HG03378 (cell line): ENCODE data around the gene FOSL1.

Experiments used
- ATAC-seq: cut with Tn5 transposase; IDR thresholded peaks from one replicate; pipeline ENCODE4 v1.9.1; 2021; ENCODE audit warnings: mild to moderate bottlenecking, moderate library complexity; ENCODE audit not compliant: unreplicated experiment

FOSL1 gene

DNA sequence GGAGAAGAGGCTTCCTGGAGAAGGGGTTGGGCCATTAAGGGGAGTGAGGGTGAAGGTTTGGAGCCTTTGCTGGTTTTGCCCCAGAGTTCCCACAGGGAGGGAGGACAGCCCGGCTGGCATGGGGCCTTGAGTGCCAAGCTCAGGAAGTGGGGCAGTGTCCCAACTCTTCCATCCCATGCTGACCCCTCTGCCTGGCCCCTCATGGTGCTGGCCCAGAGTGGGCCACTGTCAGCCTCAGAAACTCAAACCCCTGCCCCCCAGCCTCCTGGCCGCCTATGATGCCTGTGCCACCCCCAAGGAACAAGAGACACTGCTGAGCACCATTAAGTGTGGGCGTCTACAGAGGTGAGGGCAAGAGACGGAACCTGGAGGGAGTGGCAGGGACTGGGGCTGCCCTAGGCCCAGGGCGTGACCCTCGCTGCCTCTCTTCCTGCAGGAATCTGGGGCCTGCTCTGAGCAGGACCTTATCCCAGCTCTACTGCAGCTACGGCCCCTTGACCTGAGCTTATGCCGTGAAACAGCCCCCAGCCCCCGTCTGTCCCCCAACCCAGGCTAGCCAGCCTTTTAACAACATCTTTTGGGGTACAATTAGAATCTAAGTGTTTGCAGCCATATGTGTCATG is 34.5 kb downstream of the FOSL1 start:
- ATAC-seq, result no peak

DNA sequence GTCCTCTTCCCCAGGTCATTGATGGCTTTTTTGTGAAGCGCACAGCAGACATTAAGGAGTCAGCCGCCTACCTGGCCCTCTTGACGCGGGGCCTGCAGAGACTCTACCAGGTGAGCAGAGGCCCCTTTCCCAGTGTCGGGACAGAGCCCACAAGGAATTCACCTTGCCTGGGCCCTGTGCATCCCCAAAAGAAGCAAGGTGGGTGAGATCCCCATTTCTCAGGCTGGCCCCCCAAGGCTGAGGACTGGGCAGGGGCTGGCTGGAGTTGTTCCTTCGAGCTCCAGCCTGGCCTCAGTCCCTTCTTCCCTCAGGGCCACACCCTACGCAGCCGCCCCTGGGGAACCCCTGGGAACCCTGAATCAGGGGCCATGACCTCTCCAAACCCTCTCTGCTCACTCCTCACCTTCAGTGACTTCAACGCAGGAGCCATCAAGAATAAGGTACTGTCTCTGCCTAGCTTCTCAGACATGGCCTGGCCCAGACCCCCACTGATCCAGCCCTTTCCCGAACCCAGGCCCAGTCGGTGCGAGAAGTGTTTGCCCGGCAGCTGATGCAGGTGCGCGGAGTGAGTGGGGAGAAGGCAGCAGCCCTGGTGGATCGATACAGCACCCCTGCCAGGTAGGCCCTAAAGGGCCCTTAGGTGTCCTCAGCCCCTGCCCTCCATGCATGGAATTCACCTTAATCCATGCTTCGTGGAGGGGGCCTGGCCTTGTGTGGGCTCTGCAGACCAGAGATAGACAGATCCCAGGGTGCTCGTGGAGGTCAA is 35.3 kb downstream of the FOSL1 start:
- no peak for ATAC-seq

DNA sequence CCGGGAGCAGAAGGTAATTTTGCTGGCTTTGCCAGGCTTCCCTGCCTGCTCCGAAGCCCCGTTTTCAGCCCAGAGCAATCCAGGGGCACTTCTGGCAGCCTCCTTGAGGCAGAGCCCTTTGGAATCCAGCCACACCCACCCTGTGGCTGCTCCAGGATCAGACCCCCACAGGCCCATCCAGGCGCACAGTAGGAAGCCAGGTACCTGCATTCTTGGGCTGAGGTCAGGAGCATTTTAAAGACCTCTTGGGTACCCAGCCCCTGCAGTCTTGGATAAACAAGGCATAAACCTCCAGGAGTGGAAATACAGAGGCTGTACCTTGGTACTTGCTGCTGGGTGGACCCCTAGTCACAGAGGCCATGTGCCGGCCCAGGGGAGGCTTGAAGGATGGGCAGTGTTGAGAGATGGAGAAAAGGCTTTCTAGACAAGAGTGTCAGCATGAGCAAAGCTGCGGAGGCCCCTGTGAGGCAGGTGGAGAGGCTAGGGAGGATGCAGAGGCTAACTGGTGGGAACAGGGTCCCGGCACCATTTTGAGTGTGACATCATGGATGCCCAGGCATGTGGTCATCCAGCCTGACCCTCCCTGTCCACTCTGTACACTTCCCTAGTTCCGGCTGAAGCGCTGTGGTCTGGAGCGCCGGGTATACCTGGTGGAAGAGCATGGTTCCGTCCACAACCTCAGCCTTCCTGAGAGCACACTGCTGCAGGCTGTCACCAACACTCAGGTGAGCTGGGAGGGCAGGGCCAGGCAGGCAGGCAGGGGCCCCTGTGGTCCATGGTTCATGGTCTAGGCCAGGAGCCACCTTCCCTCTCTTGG is 36.1 kb downstream of the FOSL1 start:
- no peak for ATAC-seq

DNA sequence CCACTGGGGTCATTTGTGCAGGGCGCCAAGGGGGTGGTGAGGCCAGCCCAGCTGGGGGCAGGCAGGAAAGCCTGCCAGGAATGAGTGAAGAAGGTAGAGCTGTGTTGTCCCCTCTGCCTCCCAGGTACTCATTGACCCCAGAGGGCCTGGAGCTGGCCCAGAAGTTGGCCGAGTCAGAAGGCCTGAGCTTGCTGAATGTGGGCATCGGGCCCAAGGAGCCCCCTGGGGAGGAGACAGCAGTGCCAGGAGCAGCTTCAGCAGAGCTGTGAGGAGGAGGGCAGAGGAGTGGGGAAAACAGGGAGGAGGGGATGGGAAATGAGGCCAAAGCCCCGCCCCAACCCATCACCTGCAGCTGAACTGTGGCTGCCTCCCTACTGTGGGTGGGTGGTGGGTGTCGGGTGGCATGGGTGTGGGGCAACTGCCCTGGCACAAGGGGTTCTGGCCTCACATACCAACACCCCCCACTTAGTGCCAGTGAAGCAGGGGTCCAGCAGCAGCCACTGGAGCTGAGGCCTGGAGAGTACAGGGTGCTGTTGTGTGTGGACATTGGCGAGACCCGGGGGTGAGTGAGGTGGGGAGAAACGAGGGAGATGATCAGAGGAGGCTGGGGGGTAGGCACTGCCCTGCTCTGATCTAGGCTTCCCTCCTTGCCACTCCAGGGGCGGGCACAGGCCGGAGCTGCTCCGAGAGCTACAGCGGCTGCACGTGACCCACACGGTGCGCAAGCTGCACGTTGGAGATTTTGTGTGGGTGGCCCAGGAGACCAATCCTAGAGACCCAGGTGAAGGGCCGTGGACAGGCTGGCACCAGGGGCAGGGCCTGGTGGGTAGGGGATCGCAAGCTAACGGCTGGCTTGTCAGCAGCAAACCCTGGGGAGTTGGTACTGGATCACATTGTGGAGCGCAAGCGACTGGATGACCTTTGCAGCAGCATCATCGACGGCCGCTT is 37.0 kb downstream of the FOSL1 start:
- no peak for ATAC-seq

DNA sequence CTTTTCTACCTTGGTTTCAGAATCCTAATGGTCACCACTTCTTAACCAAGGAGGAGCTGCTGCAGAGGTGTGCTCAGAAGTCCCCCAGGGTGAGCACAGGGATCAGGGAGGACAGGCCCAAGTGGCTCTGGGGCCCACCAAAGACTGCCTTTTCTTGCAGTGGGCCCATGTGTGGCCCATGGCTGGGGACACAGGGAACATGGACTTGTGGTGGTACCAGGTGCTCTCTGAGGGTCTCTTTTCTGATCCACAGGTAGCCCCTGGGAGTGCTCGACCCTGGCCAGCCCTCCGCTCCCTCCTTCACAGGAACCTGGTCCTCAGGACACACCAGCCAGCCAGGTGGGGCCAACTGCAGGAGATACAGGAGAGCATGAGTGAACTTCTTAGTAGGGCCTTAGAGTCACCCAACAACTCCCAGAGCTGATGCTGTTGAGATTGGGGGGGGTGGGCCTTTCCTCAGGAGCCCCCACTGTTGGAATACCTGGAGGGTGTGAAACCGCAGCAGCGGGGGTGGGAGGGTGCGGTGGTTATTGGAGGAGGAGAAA is 37.9 kb downstream of the FOSL1 start:
- ATAC-seq, result no peak

DNA sequence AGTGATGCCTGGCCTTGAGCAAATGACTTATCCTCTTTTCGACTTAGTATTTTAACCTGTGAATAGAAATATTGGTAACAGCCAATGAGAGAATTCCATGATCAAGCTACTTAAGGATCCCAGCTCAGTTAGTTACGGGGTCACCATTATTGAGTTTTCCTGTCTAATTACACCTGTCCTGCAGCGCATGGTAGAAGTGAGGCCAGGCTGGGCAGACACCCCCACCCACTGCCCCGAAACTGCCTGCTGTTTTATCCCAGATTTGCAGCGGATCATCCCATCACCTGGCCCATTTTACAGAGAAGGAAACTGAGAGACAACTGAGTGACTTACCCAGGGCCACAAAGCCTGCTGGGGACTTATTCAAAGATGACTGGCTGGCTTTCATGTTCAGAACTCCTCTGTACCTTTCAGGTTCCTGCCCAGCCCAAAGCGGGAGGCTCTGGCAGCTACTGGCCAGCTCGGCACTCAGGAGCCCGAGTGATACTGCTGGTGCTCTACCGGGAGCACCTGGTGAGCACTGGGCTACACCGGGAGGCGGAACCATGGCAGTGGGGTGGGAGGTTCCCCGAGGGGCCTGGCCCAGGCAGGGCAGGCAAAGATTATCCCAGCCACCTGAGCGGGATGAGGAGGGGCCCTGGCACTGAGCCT is 38.5 kb downstream of the FOSL1 start:
- ATAC-seq, result no peak

DNA sequence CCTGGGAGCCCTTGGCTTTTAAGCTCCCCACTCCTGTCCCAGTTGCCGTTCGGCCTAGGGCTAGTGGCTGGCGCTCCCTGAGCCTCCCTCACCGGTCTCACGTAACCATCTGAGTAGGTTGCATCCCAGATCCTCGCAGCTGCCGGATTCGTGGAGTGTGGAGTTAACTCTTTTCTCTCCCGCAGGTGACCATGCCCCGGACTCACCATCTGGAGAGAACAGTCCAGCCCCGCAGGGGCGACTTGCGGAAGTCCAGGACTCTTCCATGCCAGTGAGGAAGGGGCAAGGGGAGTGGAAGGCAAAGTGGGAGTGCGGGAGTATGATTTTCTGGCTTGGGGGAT is 39.1 kb downstream of the FOSL1 start:
- no peak for ATAC-seq

DNA sequence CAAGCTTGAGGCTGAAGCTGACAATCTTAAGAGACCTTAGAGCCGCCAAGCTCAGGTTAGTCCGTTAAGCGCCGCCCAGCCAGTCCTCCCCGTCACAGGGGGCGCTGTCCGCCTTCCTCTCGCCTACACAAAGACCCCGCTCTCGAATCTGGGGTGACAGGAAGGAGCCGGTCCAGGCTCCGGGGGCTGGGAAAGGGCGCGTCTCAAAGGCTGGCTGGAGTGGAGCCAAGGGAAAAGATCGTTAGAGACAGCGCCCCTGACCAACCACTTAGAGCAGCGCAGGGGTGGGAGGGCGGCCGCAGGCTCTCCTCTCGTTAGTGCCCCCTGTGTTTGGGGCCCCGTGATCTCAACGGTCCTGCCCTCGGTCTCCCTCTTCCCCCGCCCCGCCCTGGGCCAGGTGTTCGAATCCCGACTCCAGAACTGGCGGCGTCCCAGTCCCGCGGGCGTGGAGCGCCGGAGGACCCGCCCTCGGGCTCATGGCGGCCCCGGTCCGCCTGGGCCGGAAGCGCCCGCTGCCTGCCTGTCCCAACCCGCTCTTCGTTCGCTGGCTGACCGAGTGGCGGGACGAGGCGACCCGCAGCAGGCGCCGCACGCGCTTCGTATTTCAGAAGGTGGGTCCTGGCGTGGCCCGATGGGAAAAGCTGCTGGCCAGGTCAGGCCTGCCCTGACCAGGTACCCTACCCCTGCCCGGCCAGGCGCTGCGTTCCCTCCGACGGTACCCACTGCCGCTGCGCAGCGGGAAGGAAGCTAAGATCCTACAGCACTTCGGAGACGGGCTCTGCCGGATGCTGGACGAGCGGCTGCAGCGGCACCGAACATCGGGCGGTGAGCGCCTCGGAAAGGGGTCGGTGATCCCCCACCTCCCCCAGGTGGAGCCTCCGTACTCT is 39.7 kb downstream of the FOSL1 start, which contains the start of gene MUS81:
MUS81 (plus strand) TSS at position 156 of the 887 bp plus-strand sequence; CDS start at position 477, 321 bp downstream.
- peak; percentile 23 for ATAC-seq

DNA sequence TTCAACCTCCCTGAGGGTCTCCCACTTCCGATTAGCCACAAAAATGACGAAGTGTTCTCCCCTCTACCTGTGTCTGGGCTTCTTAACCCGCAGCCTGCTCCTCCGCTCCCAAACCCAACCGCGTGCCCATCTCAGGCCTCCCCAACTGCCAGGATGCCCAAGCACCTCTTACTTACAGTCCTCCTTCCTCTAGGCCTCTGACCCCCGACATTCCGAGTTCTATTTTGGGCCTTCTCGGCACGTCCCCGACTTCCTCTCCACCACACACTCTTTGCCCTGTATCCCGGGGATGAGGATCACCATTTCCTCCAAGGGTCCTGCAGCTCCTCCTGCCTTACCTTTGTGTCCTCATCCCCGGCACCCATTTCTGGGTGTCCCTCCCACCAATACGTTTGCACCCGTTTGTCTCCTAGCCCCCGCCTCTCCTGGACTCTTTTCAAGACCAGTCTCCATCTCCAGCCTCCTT is 40.3 kb downstream of the FOSL1 start:
- no peak for ATAC-seq

DNA sequence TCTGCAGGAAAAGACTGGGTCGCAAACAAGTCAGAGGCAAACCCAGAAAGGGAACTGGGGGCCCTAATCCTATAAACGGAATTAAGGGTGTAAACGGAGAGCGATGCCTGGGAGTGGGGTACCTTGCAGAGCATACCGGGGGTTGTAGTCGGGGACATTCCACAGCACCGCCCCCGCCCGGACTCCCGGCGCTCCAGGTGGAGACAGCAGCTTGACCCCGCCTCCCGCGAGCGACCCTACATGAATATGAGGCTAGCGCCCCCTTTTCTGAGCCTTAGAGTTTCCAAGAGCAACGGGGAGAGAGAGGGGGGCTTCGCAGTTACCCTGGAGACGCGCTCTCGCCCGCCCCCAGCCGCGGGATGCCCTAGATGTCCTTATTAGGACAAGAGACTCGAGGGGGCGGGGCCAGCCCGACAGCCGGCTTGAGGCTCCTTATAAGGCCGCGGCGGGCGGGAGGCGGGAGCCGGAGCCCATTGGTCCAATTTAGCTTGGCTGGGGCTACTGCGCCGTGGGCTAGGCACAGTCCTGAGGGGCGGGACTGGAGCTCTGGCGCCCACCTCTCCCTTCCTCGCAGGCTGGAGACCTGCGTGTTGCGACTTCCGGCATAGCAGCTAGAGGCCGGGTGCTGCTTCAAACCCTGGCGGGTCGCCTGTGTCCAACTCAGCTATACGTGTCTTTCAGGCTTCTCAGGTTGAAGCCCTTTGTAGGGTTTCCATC is 40.9 kb downstream of the FOSL1 start:
- ATAC-seq, result peak; percentile 50

DNA sequence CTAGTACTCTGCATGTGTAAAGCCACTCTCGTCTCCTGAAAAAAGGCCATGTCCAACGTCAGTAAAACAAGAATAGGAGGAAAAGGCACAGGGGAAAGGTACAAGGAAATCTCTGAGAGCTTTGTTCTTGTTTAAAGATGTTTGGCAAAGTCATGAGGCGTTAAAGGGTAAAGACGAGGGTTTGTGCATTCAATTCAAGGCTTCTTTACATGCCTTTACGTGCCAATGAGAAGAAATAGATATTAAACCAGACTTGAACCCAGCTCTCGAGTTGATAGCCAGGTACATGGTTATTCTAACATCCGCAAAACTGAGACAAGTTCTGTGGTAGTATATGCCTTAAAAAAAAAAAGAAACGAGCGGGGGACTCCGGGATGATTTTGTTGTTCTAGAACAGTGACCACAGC is 41.5 kb downstream of the FOSL1 start:
- no peak for ATAC-seq

DNA sequence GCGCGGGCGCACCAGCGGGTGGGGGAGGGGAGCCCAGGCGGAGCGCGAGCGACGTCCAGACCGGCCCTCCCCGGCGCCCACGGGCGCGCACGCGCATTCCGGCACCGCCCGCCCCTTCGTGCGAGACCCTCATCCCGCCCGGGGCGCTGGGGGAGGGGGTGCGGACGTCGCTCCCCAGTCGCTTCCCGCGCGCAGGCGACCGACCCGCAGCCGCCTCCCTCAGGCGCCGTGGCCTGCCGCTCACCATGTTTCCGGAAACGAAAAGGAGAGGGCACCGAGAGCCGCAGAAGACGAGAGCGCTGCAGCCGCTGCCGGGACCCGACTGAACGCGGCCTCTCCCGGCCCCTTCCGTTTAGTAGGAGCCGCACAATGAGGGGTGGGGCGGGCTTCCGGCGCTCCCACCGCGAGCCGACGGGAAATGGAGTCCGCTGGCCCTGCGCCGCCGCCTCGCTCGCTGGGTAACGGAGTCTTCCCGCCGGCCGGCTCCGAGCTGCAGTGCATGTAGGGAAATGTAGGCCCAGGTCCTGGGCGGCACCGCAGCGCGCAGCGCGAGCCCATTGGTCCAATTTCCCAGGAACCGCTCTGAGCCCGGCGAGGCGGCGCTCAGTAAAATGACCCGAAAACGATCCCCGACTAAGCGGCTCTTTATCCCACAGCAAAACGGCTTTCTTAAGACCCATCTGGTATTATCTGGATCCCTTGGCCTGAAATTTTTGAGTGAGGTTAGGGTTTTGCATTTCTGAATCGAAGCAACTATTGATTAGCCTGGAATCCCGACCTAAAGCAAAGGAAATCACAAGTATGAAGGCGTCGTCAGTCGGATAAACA is 42.1 kb downstream of the FOSL1 start, which contains the start of gene CFL1:
CFL1 (minus strand) TSS at position 328 of the 828 bp plus-strand sequence; CDS start at position 247, 81 bp downstream.
- ATAC-seq, result peak; percentile 42

DNA sequence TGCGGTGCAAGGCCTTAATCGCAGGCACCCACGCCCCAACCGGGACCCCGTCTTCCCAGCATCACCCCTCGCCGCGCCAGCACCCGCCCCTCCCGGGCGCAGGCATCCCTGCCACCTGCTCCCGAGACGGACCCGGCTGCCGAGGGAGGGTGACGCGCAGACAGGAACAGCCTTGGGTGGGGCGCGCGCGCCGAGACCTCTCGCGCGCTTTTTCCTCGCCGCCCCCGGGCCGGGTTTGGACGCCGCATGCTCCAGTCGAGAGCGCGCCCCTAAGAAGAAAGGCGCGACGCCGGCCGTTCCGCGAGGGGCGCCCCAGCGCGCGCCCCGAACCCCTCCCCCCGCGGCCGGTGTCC is 42.7 kb downstream of the FOSL1 start:
- no peak for ATAC-seq

DNA sequence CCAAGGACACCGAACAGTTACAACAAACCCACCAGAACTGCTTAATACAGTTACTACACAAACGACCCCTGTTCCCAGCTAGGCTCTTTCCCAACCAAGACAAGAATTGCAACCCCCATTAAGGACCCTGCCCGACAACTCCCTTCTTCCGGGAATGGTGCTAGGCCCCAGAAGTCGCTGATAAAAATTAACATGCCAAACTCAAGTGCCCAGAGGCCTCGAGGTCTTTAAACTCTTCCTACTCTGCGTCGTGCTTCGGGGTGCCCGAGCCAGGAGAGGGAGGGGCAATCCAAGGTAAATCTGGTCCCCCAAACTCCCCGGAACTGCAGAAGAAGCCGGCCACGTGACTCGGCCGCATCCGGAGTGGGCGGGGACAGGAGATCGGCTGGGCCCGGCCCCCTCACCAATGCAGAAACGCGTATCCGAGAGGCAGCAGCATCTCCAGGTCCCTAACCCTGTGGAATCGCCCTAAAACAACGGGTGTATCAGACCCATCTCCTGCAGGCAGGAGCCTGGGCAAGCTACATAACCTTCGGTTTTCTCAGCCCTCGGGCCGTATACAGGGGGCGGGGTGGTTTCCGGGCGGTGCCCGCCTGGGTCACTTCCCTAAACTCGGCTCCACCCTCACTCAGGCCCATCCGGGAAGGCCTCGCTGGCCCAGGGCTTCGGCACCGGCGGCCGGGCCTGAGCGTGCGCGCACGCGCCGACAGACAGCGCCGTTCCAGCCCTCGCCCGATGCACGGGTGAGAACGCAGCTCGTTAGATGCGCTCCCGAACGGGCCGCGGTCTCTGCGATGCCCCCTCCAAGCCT is 43.3 kb downstream of the FOSL1 start:
- no peak for ATAC-seq

DNA sequence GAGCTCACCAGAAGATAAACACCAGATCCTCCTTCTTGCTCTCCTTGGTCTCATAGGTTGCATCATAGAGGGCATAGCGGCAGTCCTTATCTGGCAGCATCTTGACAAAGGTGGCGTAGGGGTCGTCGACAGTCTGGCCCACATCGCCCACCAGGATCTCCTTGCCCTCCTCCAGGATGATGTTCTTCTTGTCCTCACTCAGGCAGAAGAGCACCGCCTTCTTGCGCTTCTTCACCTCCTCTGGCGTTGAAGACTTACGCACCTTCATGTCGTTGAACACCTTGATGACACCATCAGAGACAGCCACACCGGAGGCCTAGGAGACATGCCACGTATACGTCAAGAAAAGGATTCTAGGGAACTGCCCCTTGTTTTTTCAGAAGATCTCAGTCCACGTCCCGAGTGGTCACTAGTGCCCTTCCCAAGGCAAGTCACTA is 44.2 kb downstream of the FOSL1 start:
- no peak for ATAC-seq
